HG02588 (cell line): ENCODE measurements around the gene PTPRE.

Experiments used
- ATAC-seq: cut with Tn5 transposase; IDR thresholded peaks from one replicate; pipeline ENCODE4 v1.9.1; 2021; ENCODE audit warnings: mild to moderate bottlenecking, moderate library complexity; ENCODE audit not compliant: unreplicated experiment

PTPRE gene

GRCh38 chr10:128068398-128069285 lies 161.7 kb downstream of the PTPRE start:
- no peak for ATAC-seq

GRCh38 chr10:128069351-128070051 lies 162.6 kb downstream of the PTPRE start:
- peak; percentile 41 for ATAC-seq

GRCh38 chr10:128070161-128070560 lies 163.3 kb downstream of the PTPRE start:
- ATAC-seq = no peak

- no peak for ATAC-seq
Observed at GRCh38 chr10:128070721-128071416, 164.0 kb downstream of the PTPRE start.

GRCh38 chr10:128071417-128071782 lies 164.5 kb downstream of the PTPRE start:
- no peak for ATAC-seq

- no peak for ATAC-seq
Observed at GRCh38 chr10:128072046-128072445, 165.1 kb downstream of the PTPRE start.

GRCh38 chr10:128072941-128073645 lies 166.2 kb downstream of the PTPRE start:
- no peak for ATAC-seq

- no peak for ATAC-seq
Observed at GRCh38 chr10:128073890-128074289, 167.0 kb downstream of the PTPRE start.

- ATAC-seq = no peak
Observed at GRCh38 chr10:128074589-128074988, 167.7 kb downstream of the PTPRE start.

GRCh38 chr10:128077155-128077875 lies 170.4 kb downstream of the PTPRE start:
- no peak for ATAC-seq

GRCh38 chr10:128078136-128078969 lies 171.4 kb downstream of the PTPRE start:
- peak; percentile 61 for ATAC-seq

- ATAC-seq = no peak
Observed at GRCh38 chr10:128080231-128080630, 173.3 kb downstream of the PTPRE start.

- ATAC-seq = no peak
Observed at GRCh38 chr10:128080641-128081040, 173.7 kb downstream of the PTPRE start.

- ATAC-seq = no peak
Observed at GRCh38 chr10:128081222-128081621, 174.3 kb downstream of the PTPRE start.

GRCh38 chr10:128081720-128082119 lies 174.8 kb downstream of the PTPRE start:
- no peak for ATAC-seq

GRCh38 chr10:128083191-128083895 lies 176.4 kb downstream of the PTPRE start:
- ATAC-seq = no peak

GRCh38 chr10:128084364-128084763 lies 177.5 kb downstream of the PTPRE start:
- ATAC-seq = no peak

- ATAC-seq = no peak
Observed at GRCh38 chr10:128084991-128085390, 178.1 kb downstream of the PTPRE start.
